KMS-11 (cell line): ENCODE measurements around the gene SMAD7.

Source experiments
- H2AFZ ChIP-seq: fragments of 200-600 bp; sonication (generic); 2 replicates; pipeline ENCODE4 v1.6.1; 2016; ENCODE audit warnings: antibody characterized with exemption, mixed run types, low read depth
- H3K27ac ChIP-seq: fragments of 200-600 bp; sonication (generic); 2 replicates; pipeline ENCODE4 v1.6.1; 2016; ENCODE audit warnings: mild to moderate bottlenecking, mixed run types
- H3K27me3 ChIP-seq: fragments of 200-600 bp; sonication (generic); 2 replicates; pipeline ENCODE4 v1.6.1; 2017; ENCODE audit warnings: mild to moderate bottlenecking, low read depth, mixed run types, moderate library complexity; ENCODE audit not compliant: insufficient read depth
- H3K36me3 ChIP-seq: fragments of 200-600 bp; sonication (generic); 2 replicates; pipeline ENCODE4 v1.6.1; 2017; ENCODE audit warnings: mild to moderate bottlenecking, mixed run types; ENCODE audit not compliant: insufficient read depth
- H3K4me1 ChIP-seq: fragments of 200-600 bp; sonication (generic); 2 replicates; pipeline ENCODE4 v1.6.1; 2016; ENCODE audit warnings: mild to moderate bottlenecking, low read depth, mixed run types; ENCODE audit not compliant: poor library complexity, severe bottlenecking
- H3K4me2 ChIP-seq: fragments of 200-600 bp; sonication (generic); 2 replicates; pipeline ENCODE4 v1.7.0; 2016; ENCODE audit warnings: mild to moderate bottlenecking, mixed run types
- H3K4me3 ChIP-seq: fragments of 200-600 bp; sonication (generic); IDR thresholded peaks from 2 replicates; pipeline ENCODE4 v1.6.1; 2017; ENCODE audit warnings: low read depth, low read length, mixed read lengths; ENCODE audit not compliant: insufficient read depth
- H3K79me2 ChIP-seq: fragments of 200-600 bp; sonication (generic); 2 replicates; pipeline ENCODE4 v1.6.1; 2016; ENCODE audit warnings: low read depth, mixed run types; ENCODE audit not compliant: insufficient read depth
- H3K9ac ChIP-seq: fragments of 200-600 bp; sonication (generic); 2 replicates; pipeline ENCODE4 v1.6.1; 2016; ENCODE audit warnings: mild to moderate bottlenecking, mixed run types
- H4K20me1 ChIP-seq: fragments of 200-600 bp; sonication (generic); 2 replicates; pipeline ENCODE4 v1.6.1; 2016; ENCODE audit warnings: mild to moderate bottlenecking, mixed run types; ENCODE audit not compliant: insufficient read depth
- CTCF ChIP-seq: fragments of 200-600 bp; sonication (generic); conservative IDR thresholded peaks from 2 replicates; pipeline ENCODE4 v1.6.1; 2017; ENCODE audit warnings: low read depth, mild to moderate bottlenecking, antibody characterized with exemption, low read length, moderate library complexity, mixed read lengths

Gene SMAD7

GRCh38 chr18:48996901-48997463 is 46.2 kb upstream of the SMAD7 start:
- Histone ChIP-seq H3K36me3 (no peaks in the 10 kb centered on the region), H3K27me3 (no peaks in the 10 kb centered on the region), H3K4me3 (no peak overlapping the region), H3K27ac (no peak overlapping the region), H3K79me2 (no peaks in the 10 kb centered on the region), H3K4me2 (no peak overlapping the region), H3K9ac (no peak overlapping the region), H3K4me1 (no peaks in the 10 kb centered on the region), H2AFZ (no peak overlapping the region), H4K20me1 (no peaks in the 10 kb centered on the region)
- no peak for TF ChIP-seq CTCF

DNA sequence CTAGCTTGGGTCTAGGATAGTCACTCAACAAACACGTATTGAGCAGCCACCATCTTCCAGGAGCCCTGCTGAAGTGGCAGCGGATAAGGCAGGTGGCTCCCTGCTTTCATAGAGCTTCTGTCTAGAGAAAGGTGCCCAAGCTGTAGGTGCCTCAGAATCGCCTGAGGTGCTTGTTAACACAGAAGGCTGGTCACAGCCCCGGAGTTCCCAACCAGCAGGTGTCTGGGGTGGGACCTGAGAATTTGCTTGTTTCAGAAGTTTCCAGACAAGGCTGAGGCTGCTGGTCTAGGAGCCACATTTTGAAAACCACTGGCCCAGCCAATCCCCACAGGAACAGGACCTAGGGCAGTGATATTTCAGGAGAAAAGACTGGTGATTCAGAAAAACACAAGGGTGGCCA is 45.3 kb upstream of the SMAD7 start:
- H3K4me3 ChIP-seq, result no peak overlapping the region
- no peaks in the 10 kb centered on the region for H4K20me1 ChIP-seq
- no peaks in the 10 kb centered on the region for H3K36me3 ChIP-seq
- H3K9ac ChIP-seq, result no peak overlapping the region
- no peaks in the 10 kb centered on the region for H3K79me2 ChIP-seq
- H3K27ac ChIP-seq, result no peak overlapping the region
- H2AFZ ChIP-seq, result no peak overlapping the region
- no peaks in the 10 kb centered on the region for H3K4me1 ChIP-seq
- TF ChIP-seq CTCF, result no peak
- no peaks in the 10 kb centered on the region for H3K27me3 ChIP-seq
- H3K4me2 ChIP-seq, result no peak overlapping the region

DNA sequence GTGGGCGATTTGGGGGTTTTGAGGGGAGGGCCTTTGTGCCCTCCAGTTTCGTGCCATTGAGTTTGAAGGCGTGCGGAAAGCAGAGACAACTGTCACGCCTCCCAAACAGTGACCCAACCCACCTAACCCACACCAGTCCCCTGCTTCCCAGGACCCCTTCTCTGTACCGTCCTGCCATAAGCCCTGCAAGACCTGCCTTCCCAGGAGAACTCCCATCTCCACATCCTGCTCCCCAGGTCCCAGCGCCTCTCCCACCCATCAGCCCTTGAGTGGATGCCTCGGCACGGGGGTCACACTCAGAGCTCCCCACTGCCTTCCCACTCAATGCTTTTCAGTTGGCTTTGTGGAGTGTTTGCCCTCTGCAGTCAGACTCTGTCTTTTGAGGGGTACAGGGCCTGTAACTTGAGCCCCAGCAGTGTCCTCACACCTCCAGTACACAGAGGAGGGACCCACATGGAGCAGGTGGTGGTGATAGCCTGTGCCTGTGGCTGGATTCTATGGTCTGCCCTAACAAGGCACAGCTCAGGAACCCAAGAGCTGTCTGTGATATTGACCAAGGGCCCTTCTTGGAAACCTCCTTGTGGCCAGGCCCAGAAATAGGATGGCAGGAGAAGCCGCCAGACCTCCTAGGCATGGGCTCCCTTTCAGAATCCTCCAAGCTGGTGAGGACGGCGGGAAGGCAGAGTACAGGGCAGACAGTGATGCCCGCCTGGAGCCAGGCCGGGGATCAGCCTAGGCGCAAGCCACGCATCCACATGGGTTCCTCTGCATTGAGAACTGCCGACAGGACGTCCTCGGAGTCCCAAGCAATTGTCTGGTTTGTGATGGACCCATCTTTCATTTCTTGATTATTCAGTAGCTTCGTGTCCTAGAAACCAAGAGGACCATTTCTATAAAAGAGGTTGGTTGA is 44.4 kb upstream of the SMAD7 start:
- Histone ChIP-seq H3K4me1 (no peaks in the 10 kb centered on the region), H3K9ac (no peak overlapping the region), H4K20me1 (no peaks in the 10 kb centered on the region), H3K27ac (no peak overlapping the region), H3K79me2 (no peaks in the 10 kb centered on the region), H2AFZ (no peak overlapping the region), H3K36me3 (no peaks in the 10 kb centered on the region), H3K27me3 (no peaks in the 10 kb centered on the region), H3K4me3 (no peak overlapping the region), H3K4me2 (no peak overlapping the region)
- TF ChIP-seq CTCF, result no peak

GRCh38 chr18:48994044-48994651 is 43.4 kb upstream of the SMAD7 start:
- no peaks in the 10 kb centered on the region for H4K20me1 ChIP-seq
- no peaks in the 10 kb centered on the region for H3K79me2 ChIP-seq
- no peak overlapping the region for H2AFZ ChIP-seq
- H3K4me3 ChIP-seq, result no peak overlapping the region
- H3K4me1 ChIP-seq, result no peaks in the 10 kb centered on the region
- H3K36me3 ChIP-seq, result no peaks in the 10 kb centered on the region
- H3K27ac ChIP-seq, result no peak overlapping the region
- no peak overlapping the region for H3K9ac ChIP-seq
- no peaks in the 10 kb centered on the region for H3K27me3 ChIP-seq
- no peak for TF ChIP-seq CTCF
- no peak overlapping the region for H3K4me2 ChIP-seq
